ENCODE measurements around the gene POLR2J. TPM values are rescaled to one million over a fixed set of nuclear protein-coding genes. Genes with fewer than 3 reads are reported as not detected.

The POLR2J gene
- total RNA-seq, 3 donors from 2014 or later (not counting 1 experiment from before 2014, with no cell fraction given): 35.3 to 44.5 (median 44.5) TPM

DNA sequence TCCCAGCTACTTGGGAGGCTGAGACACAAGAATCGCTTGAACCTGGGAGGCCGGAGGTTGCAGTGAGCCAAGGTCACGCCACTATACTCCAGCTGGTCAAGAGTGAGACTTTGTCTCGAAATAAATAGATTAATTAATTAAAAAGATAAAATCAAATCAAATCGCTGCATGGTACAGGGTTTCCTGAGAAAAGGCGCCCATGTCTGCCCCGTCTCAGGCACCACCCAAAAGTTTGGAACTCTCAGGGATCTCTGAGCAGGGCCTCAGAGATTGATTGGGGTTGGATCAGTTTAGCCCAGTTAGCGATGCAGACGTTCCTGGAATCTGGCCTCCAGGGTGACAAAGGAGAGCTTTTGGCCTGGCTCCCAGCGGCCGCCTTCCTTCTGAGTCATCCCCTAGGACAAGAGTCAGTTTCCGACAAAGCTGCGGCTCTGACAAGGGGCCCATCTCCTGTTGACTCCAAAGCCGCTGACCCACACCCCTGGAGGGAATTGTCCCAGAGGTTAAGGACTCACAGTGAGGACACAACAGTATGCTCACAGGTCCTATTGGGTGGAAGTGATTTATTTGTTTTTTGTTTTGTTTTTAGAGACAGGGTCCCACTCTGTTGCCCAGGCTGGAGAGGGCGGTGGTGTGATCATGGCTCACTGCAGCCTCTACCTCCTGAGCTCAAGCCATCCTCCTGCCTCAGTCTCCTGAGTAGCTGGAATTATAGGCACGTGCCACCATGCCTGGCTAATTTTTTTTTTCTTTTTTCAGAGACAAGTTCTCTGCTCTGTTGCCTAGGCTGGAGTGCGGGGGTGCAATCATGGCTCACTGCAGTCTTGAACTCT lies 38.5 kb downstream of the POLR2J start:
- intact Hi-C loops (cut with micrococcal nuclease): no loop called here
- H3K27ac ChIP-seq (ENCODE audit: low read length): no peak overlapping the region
- peaks cover 27% of the 10 kb centered on the region for H3K36me3 ChIP-seq (ENCODE audit: control insufficient read depth, insufficient read depth, low read length)
- peaks cover 38% of the 10 kb centered on the region for H3K4me1 ChIP-seq (ENCODE audit: control insufficient read depth, insufficient read depth, low read length)
- Mint-ChIP-seq H3K27me3 (ENCODE audit: low read depth in 2 of 2) (no peaks in the 10 kb centered on the region), H3K36me3 (no peaks in the 10 kb centered on the region), H3K4me1 (peaks cover 15 to 31% of the 10 kb centered on the region in 2 donors), H3K27ac (no peak overlapping the region), H3K9me3 (no peaks in the 10 kb centered on the region), H3K4me3 (no peak overlapping the region)
- TF ChIP-seq, protein P1, sequence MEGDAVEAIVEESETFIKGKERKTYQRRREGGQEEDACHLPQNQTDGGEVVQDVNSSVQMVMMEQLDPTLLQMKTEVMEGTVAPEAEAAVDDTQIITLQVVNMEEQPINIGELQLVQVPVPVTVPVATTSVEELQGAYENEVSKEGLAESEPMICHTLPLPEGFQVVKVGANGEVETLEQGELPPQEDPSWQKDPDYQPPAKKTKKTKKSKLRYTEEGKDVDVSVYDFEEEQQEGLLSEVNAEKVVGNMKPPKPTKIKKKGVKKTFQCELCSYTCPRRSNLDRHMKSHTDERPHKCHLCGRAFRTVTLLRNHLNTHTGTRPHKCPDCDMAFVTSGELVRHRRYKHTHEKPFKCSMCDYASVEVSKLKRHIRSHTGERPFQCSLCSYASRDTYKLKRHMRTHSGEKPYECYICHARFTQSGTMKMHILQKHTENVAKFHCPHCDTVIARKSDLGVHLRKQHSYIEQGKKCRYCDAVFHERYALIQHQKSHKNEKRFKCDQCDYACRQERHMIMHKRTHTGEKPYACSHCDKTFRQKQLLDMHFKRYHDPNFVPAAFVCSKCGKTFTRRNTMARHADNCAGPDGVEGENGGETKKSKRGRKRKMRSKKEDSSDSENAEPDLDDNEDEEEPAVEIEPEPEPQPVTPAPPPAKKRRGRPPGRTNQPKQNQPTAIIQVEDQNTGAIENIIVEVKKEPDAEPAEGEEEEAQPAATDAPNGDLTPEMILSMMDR (IDR thresholded peaks at IDR 0.05): no peak
- H3K27me3 ChIP-seq (ENCODE audit: control insufficient read depth, insufficient read depth, low read length): no peaks in the 10 kb centered on the region
- no peaks in the 10 kb centered on the region for H3K9me3 ChIP-seq (ENCODE audit: control insufficient read depth, insufficient read depth, low read length)
- 95% methylated on average over 16 of the region's 17 CpGs for WGBS (ENCODE audit: insufficient coverage)
- DNase-seq (no peak), ATAC-seq (no peak)
- no peak overlapping the region for H3K4me3 ChIP-seq (ENCODE audit: low read length)

DNA sequence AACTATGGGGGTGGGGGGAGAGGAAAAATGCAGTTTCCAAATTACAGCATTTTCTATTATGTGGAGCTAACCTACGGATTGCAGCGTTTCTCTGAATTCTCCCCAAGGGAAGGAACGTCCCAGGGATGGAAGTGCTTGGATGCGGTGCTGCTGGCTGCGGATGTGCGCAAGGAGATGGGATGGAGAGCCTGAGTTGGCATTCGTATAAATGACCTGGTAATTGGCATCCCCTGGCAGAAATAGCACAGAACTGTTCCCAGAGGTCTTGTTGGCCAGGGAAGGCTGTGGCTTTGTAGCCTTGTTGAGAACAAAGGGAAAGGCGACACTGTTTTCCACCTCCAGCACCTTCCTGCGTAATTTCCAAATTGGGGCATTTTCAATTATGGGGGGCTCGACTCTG lies 42.6 kb downstream of the POLR2J start:
- WGBS (ENCODE audit: insufficient coverage): 95% methylated on average over 10 of the region's 10 CpGs
- Histone ChIP-seq H3K36me3 (ENCODE audit: control insufficient read depth, insufficient read depth, low read length) (peaks cover 20% of the 10 kb centered on the region), H3K4me3 (ENCODE audit: low read length) (no peak overlapping the region), H3K27ac (ENCODE audit: low read length) (no peak overlapping the region), H3K27me3 (ENCODE audit: control insufficient read depth, insufficient read depth, low read length) (no peaks in the 10 kb centered on the region), H3K9me3 (ENCODE audit: control insufficient read depth, insufficient read depth, low read length) (no peaks in the 10 kb centered on the region), H3K4me1 (ENCODE audit: control insufficient read depth, insufficient read depth, low read length) (peaks cover 44% of the 10 kb centered on the region)
- Mint-ChIP-seq H3K27ac (peak overlapping the region; percentile 19 to 31), H3K36me3 (no peaks in the 10 kb centered on the region), H3K27me3 (ENCODE audit: low read depth in 2 of 2) (no peaks in the 10 kb centered on the region), H3K9me3 (no peaks in the 10 kb centered on the region), H3K4me3 (peak overlapping the region; percentile 14), H3K4me1 (peaks cover 23 to 32% of the 10 kb centered on the region in 2 donors)
- intact Hi-C loops (cut with micrococcal nuclease): no loop called here
- ATAC-seq: no peak
- no peak for DNase-seq
- TF ChIP-seq, protein P1 (IDR thresholded peaks at IDR 0.05): no peak

- no peaks in the 10 kb centered on the region for H3K27me3 ChIP-seq (ENCODE audit: control insufficient read depth, insufficient read depth, low read length)
- peak in 2 of 3 donors; percentile 3 to 7 for ATAC-seq
- Mint-ChIP-seq H3K4me1 (peaks cover 36 to 50% of the 10 kb centered on the region in 2 donors), H3K9me3 (no peaks in the 10 kb centered on the region), H3K36me3 (no peaks in the 10 kb centered on the region), H3K27me3 (ENCODE audit: low read depth in 2 of 2) (no peaks in the 10 kb centered on the region), H3K4me3 (peak overlapping the region; percentile 91), H3K27ac (peak overlapping the region; percentile 84 to 90)
- H3K4me1 ChIP-seq (ENCODE audit: control insufficient read depth, insufficient read depth, low read length): peaks cover 59% of the 10 kb centered on the region
- TF ChIP-seq, protein P1 (IDR thresholded peaks at IDR 0.05): no peak
- H3K4me3 ChIP-seq (ENCODE audit: low read length): peak overlapping the region; percentile 94
- 11% methylated on average over 9 of the region's 9 CpGs for WGBS (ENCODE audit: insufficient coverage)
- H3K9me3 ChIP-seq (ENCODE audit: control insufficient read depth, insufficient read depth, low read length): no peaks in the 10 kb centered on the region
- intact Hi-C loops (cut with micrococcal nuclease): no loop called here
- DNase-seq: peak; percentile 23 to 56
- H3K36me3 ChIP-seq (ENCODE audit: control insufficient read depth, insufficient read depth, low read length): peaks cover 9% of the 10 kb centered on the region
- peak overlapping the region; percentile 79 for H3K27ac ChIP-seq (ENCODE audit: low read length)
These were observed 44.7 kb downstream of the POLR2J start for GRCh38 chr7:102434039-102434486.

All from natural killer cell (primary cell).